Caco-2 (cell line): ENCODE results near the gene DIO1. TPM values are rescaled to one million over a fixed set of nuclear protein-coding genes. Genes with fewer than 3 reads are reported as not detected.
A peak's percentile ranks its signal among the peaks of the same experiment; 100 is the strongest.

Source experiments
- BruUV-seq: library from RNA; stranded (reverse); fragments of 400-500 nt; replicated peaks from 2 replicates; lab custom pipeline; 2021; lab: Mats Ljungman, UMichigan
- CTCF ChIA-PET: fragments of 300-600 bp; sonication (Branson Sonifier 250); formaldehyde crosslinking; loops from one replicate; lab custom pipeline; 2022; ENCODE audit warnings: antibody characterized with exemption; lab: Charles Lee
- POLR2A ChIA-PET: fragments of 300-600 bp; sonication (Branson Sonifier 250); formaldehyde crosslinking; loops from one replicate; lab custom pipeline; 2022; ENCODE audit warnings: antibody characterized with exemption; lab: Charles Lee
- DNase-seq, 2 experiments: peaks; one replicate each; pipeline versions ENCODE4 v3.0.0 to v3.0.0-alpha.2; 2020 to 2022
- H3K27me3 ChIP-seq: replicated peaks from 2 replicates; pipeline ENCODE4 v1.6.0; 2011; ENCODE audit warnings: low read length; ENCODE audit not compliant: control insufficient read depth, insufficient read depth
- H3K36me3 ChIP-seq: 2 replicates; pipeline ENCODE4 v1.5.1; 2011; ENCODE audit warnings: low read length; ENCODE audit not compliant: control insufficient read depth, insufficient read depth
- H3K4me1 ChIP-seq: fragments of 250-450 bp; sonication (Bioruptor Pico); 2 replicates; pipeline ENCODE4 v1.5.1; 2020; ENCODE audit warnings: mild to moderate bottlenecking
- H3K4me3 ChIP-seq: 2 replicates; pipeline ENCODE4 v1.5.1; 2011; ENCODE audit warnings: low read depth, mild to moderate bottlenecking, control low read depth, low read length
- H3K9me3 ChIP-seq: fragments of 250-450 bp; sonication (Bioruptor Pico); 2 replicates; pipeline ENCODE4 v1.5.1; 2020; ENCODE audit warnings: mild to moderate bottlenecking, moderate library complexity
- H3K27ac Mint-ChIP-seq: one replicate; pipeline ENCODE4 v1.8.0; 2022; ENCODE audit warnings: mixed read lengths; ENCODE audit not compliant: unreplicated experiment
- H3K27me3 Mint-ChIP-seq: one replicate; pipeline ENCODE4 v1.8.0; 2022; ENCODE audit warnings: mixed read lengths; ENCODE audit not compliant: insufficient read depth, unreplicated experiment
- H3K36me3 Mint-ChIP-seq: one replicate; pipeline ENCODE4 v1.8.0; 2022; ENCODE audit warnings: mild to moderate bottlenecking, mixed read lengths; ENCODE audit not compliant: insufficient read depth, unreplicated experiment
- H3K4me1 Mint-ChIP-seq: one replicate; pipeline ENCODE4 v1.8.0; 2022; ENCODE audit warnings: low read depth, mixed read lengths; ENCODE audit not compliant: unreplicated experiment
- H3K4me3 Mint-ChIP-seq: one replicate; pipeline ENCODE4 v1.8.0; 2022; ENCODE audit warnings: mild to moderate bottlenecking, moderate library complexity, mixed read lengths; ENCODE audit not compliant: unreplicated experiment
- H3K9me3 Mint-ChIP-seq: one replicate; pipeline ENCODE4 v1.8.0; 2022; ENCODE audit warnings: mixed read lengths; ENCODE audit not compliant: unreplicated experiment
- intact Hi-C: fragments of 100-400 bp; cut with micrococcal nuclease; formaldehyde crosslinking; loops from one replicate; pipeline ENCODE4 v1.10.0; 2022; ENCODE audit not compliant: unreplicated experiment
- total RNA-seq: library from RNA; stranded (reverse); gene quantifications from 2 replicates; pipeline ENCODE4 v1.2.3, GENCODE V29; 2022
- TF ChIP-seq, protein P1 (sequence below), 2 experiments: fragments of 200-600 bp in 1 of 2; IDR thresholded peaks; 1 replicate in 1 of 2; 2 replicates in 1 of 2; pipeline versions ENCODE4 v1.5.1 to v1.8.0; 2011 to 2022; ENCODE audit warnings: antibody characterized with exemption in 1 of 2, control low read depth in 1 of 2, inconsistent platforms in 1 of 2, low read depth in 1 of 2, low read length in 1 of 2, mild to moderate bottlenecking in 1 of 2, moderate library complexity in 1 of 2; ENCODE audit not compliant: insufficient read depth in 1 of 2, severe bottlenecking in 1 of 2, unreplicated experiment in 1 of 2

The DIO1 gene
- total RNA-seq, 1 experiment from 2014 or later, result 7.1 TPM

DNA sequence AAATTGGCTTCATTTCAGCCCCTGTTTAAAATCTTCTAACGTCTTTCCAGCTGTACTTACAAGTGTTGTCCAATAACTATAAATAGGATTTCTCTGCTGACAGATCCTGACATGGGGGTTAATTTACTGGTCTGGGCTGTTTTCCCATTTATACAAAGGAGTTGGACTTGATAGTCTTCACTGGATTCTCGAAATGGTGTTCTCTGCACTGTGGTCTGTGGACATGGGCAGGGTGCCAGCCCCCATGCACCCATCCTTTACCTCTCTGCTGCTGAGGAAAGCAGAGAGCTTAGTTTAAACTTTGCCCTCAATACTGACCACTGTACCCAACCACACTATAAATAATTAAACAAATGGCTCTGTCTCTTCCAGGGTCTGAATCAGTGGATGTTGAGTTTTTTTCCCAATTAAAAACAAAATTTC is 5.2 kb downstream of the DIO1 start:
- no TSS peak for BruUV-seq
- no peak for DNase-seq
- H3K4me3 ChIP-seq, result no peak overlapping the region
- no peaks in the 10 kb centered on the region for H3K27me3 Mint-ChIP-seq
- POLR2A ChIA-PET, result no interaction called here
- H3K9me3 Mint-ChIP-seq, result no peaks in the 10 kb centered on the region
- H3K27ac Mint-ChIP-seq, result no peak overlapping the region
- no peaks in the 10 kb centered on the region for H3K27me3 ChIP-seq
- H3K36me3 ChIP-seq, result no peaks in the 10 kb centered on the region
- intact Hi-C loops, result no loop called here
- TF ChIP-seq, protein P1, sequence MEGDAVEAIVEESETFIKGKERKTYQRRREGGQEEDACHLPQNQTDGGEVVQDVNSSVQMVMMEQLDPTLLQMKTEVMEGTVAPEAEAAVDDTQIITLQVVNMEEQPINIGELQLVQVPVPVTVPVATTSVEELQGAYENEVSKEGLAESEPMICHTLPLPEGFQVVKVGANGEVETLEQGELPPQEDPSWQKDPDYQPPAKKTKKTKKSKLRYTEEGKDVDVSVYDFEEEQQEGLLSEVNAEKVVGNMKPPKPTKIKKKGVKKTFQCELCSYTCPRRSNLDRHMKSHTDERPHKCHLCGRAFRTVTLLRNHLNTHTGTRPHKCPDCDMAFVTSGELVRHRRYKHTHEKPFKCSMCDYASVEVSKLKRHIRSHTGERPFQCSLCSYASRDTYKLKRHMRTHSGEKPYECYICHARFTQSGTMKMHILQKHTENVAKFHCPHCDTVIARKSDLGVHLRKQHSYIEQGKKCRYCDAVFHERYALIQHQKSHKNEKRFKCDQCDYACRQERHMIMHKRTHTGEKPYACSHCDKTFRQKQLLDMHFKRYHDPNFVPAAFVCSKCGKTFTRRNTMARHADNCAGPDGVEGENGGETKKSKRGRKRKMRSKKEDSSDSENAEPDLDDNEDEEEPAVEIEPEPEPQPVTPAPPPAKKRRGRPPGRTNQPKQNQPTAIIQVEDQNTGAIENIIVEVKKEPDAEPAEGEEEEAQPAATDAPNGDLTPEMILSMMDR (IDR thresholded peaks at IDR 0.05; ENCODE audit: insufficient read depth in 1 of 2, low read depth in 1 of 2, low read length in 1 of 2, severe bottlenecking in 1 of 2, unreplicated experiment in 1 of 2), result no peak
- H3K36me3 Mint-ChIP-seq, result peaks cover 7% of the 10 kb centered on the region
- H3K4me1 Mint-ChIP-seq, result peaks cover 31% of the 10 kb centered on the region
- no peak overlapping the region for H3K4me3 Mint-ChIP-seq
- peaks cover 22% of the 10 kb centered on the region for H3K4me1 ChIP-seq
- H3K9me3 ChIP-seq, result no peaks in the 10 kb centered on the region
- CTCF ChIA-PET, result interaction anchor here (1.0 kb wide), 1 partner anchor 48 kb away, joined by 3 read pairs; no protein-coding TSS in a partner anchor

DNA sequence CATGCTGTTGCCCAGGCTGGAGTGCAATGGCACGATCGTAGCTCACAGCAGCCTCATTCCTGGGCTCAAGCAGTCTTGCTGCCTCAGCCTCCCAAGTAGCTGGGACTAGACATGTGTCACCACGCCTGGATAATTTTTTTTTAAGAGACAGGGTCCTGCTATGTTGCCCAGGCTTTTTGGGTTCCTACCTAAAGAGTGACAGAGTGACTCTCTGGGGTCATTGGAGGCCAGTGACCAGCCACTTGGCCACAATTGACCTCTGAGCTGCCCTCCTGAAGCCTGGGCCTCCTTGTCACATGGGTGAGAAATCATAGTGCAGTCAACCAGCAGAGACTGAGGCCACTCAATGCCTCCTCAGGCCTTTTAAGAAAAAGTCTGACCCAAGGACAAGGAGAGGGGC is 5.7 kb downstream of the DIO1 start:
- no TSS peak for BruUV-seq
- CTCF ChIA-PET, result no interaction called here
- intact Hi-C loops, result no loop called here
- no peak overlapping the region for H3K4me3 Mint-ChIP-seq
- H3K4me3 ChIP-seq, result no peak overlapping the region
- peaks cover 28% of the 10 kb centered on the region for H3K4me1 Mint-ChIP-seq
- peaks cover 7% of the 10 kb centered on the region for H3K36me3 Mint-ChIP-seq
- no peaks in the 10 kb centered on the region for H3K27me3 Mint-ChIP-seq
- H3K4me1 ChIP-seq, result peaks cover 17% of the 10 kb centered on the region
- no peaks in the 10 kb centered on the region for H3K36me3 ChIP-seq
- H3K9me3 Mint-ChIP-seq, result no peaks in the 10 kb centered on the region
- POLR2A ChIA-PET, result no interaction called here
- DNase-seq, result no peak
- H3K27ac Mint-ChIP-seq, result no peak overlapping the region
- H3K9me3 ChIP-seq, result no peaks in the 10 kb centered on the region
- TF ChIP-seq, protein P1 (IDR thresholded peaks at IDR 0.05; ENCODE audit: insufficient read depth in 1 of 2, low read depth in 1 of 2, low read length in 1 of 2, severe bottlenecking in 1 of 2, unreplicated experiment in 1 of 2), result no peak
- no peaks in the 10 kb centered on the region for H3K27me3 ChIP-seq

DNA sequence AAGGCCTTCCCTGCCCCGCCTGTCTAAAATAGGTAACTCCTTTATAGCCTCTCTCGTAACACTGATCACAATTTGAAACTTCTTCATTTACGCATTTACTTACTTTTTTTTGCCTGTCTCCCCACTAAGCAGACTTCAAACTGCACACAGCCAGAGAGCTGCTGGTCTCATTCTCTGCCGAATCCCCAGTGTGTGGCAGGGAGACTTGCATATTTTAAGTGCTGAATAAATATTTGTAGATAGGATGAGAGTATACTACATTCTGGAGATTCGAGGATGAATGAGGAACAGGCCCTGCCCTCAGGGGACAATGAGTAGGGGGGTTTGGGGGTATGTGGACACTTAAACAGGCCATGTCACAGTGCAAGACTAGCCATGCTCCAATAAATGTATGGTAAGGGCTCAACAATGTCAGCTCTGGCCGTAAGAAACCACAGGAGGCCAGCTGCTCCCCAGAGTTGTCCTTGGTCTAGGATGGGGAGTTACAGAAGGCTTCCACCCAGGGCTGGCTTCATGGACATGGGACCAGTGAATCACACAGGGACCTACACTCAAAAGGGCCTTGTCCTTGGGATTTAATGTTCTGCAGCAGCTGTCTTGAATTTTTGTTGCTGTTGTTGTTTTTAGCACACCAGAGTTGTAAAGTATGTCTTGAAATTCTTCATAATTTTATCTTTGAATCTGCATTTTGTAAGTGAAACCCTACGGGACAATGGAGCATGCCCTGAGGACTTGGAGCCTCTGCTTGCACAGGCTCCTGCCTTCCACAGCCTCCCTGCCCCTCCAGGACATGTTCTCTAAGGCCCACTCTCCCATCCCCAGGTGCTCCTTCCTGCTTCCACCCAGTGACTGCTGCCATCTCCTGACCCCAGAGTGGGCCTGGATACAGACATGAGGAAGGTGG is 8.5 kb downstream of the DIO1 start:
- DNase-seq, result peak; percentile 37 to 51
- H3K4me3 ChIP-seq, result no peak overlapping the region
- H3K27me3 ChIP-seq, result no peaks in the 10 kb centered on the region
- H3K4me3 Mint-ChIP-seq, result peak overlapping the region; percentile 45
- peaks cover 34% of the 10 kb centered on the region for H3K4me1 ChIP-seq
- H3K9me3 ChIP-seq, result no peaks in the 10 kb centered on the region
- ChIA-PET CTCF (no interaction called here), POLR2A (interaction anchor here (0.7 kb wide), 1 partner anchor 46 kb away, joined by 4 read pairs; no protein-coding TSS in a partner anchor)
- intact Hi-C loops, result loop anchor here (2.0 kb wide), 1 partner anchor 16 kb away; no protein-coding TSS in a partner anchor
- TF ChIP-seq, protein P1 (IDR thresholded peaks at IDR 0.05; ENCODE audit: insufficient read depth in 1 of 2, low read depth in 1 of 2, low read length in 1 of 2, severe bottlenecking in 1 of 2, unreplicated experiment in 1 of 2), result no peak
- no peaks in the 10 kb centered on the region for H3K36me3 ChIP-seq
- H3K36me3 Mint-ChIP-seq, result peaks cover 7% of the 10 kb centered on the region
- no peaks in the 10 kb centered on the region for H3K9me3 Mint-ChIP-seq
- BruUV-seq, result no TSS peak
- no peaks in the 10 kb centered on the region for H3K27me3 Mint-ChIP-seq
- peaks cover 20% of the 10 kb centered on the region for H3K4me1 Mint-ChIP-seq
- H3K27ac Mint-ChIP-seq, result peak overlapping the region; percentile 77
